Measurements from ENCODE around the gene SLC22A17.

SLC22A17 gene

GRCh38 chr14:23380976-23381375 lies 28.3 kb upstream of the SLC22A17 start:
- DNase-seq = no peak

GRCh38 chr14:23380197-23380914 lies 27.7 kb upstream of the SLC22A17 start:
- no peak for DNase-seq

- DNase-seq = peak; percentile 69
These were observed 26.9 kb upstream of the SLC22A17 start for GRCh38 chr14:23379366-23380196.

DNA sequence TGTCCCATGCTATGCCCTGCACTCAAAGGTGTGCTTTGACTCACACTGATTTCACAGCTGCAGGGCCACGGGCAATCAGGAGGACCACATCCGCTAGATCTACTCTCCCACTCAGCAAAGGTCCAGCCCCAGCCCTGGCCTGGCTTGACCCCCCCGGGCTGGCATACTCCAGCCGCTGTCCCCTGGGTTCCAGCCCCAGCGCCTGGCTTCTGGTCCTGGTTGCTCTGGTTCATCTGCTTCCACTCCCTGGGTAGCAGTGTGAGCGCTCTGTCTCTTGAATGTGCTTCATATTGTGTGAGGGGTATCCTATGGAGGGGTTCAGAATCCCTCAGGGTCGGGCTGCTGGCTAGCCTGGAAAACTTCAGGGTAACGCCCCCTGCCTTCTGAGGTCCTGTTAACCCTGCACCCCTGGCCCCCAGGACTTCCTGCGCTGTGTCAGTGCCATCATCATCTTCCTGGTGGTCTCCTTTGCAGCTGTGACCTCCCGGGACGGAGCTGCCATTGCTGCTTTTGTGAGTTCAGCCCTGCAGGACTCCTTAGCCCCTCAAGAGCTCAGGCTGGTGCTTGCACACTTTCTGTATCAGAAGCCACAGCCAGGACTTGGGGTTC lies 26.0 kb upstream of the SLC22A17 start:
- DNase-seq = no peak

- DNase-seq = no peak
These were observed 25.2 kb upstream of the SLC22A17 start for GRCh38 chr14:23377573-23378563.

GRCh38 chr14:23377198-23377550 lies 24.5 kb upstream of the SLC22A17 start:
- no peak for DNase-seq

GRCh38 chr14:23376482-23377197 lies 24.0 kb upstream of the SLC22A17 start, which contains the start of gene CMTM5:
CMTM5 (plus strand) TSS chr14:23377046; CDS start chr14:23377252, 206 bp downstream.
- no peak for DNase-seq

DNA sequence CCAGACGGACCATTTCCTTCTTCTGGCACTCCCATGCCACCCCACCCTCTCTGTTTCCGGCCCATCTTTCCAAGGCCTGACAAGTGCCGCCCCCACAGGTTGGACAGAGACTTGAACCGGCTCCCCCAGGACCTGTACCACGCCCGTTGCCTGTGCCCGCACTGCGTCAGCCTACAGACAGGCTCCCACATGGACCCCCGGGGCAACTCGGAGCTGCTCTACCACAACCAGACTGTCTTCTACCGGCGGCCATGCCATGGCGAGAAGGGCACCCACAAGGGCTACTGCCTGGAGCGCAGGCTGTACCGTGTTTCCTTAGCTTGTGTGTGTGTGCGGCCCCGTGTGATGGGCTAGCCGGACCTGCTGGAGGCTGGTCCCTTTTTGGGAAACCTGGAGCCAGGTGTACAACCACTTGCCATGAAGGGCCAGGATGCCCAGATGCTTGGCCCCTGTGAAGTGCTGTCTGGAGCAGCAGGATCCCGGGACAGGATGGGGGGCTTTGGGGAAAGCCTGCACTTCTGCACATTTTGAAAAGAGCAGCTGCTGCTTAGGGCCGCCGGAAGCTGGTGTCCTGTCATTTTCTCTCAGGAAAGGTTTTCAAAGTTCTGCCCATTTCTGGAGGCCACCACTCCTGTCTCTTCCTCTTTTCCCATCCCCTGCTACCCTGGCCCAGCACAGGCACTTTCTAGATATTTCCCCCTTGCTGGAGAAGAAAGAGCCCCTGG lies 23.0 kb upstream of the SLC22A17 start:
- no peak for DNase-seq

- no peak for DNase-seq
These were observed 20.4 kb upstream of the SLC22A17 start for GRCh38 chr14:23373041-23373440.

DNA sequence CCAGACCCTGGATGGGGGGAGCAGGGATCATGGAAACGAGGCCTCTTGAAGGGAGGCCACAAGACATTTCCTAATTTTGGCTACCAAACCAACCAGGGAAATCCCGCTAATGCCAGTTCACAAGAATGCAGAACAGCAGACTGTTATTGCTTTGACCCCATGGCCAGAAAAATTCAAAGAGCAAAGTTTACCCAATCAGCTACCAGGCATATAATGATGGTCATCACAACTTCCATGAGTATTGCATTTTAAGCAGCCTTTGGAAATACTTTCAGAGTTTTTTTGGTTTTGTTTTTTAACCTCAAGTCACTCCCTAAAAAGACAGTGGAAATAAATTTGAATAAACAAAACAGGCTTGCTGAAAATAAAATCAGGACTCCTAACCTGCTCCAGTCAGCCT lies 19.8 kb upstream of the SLC22A17 start, which contains the start of gene IL25:
TSS of gene IL25 (plus strand) at position 301 of the 400 bp plus-strand sequence.
- no peak for DNase-seq

DNA sequence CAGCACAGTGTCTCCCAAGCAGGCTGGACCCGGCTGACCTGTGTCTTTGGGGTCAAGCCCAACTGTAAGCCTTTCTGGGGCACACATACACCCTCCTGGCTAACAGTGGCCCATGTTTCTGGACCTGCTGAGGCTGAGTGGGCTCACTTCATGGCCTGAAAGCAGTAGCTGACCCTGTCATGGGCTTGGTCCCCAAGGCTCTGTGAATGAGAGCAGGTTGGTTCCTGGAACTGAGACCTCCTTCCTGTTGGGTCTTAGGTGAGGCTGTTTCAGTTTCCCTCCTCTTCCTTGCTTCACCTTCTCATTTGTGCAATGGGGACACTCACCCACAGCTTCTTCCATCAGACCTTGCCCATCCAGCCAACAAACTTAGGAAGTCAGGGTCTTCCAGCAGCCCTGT lies 19.2 kb upstream of the SLC22A17 start:
- DNase-seq = no peak

GRCh38 chr14:23370221-23370620 lies 17.5 kb upstream of the SLC22A17 start:
- no peak for DNase-seq

GRCh38 chr14:23366426-23366921 lies 13.8 kb upstream of the SLC22A17 start:
- no peak for DNase-seq

- no peak for DNase-seq
These were observed 13.2 kb upstream of the SLC22A17 start for GRCh38 chr14:23365732-23366425.

- DNase-seq = no peak
These were observed 12.5 kb upstream of the SLC22A17 start, which contains the start of gene EFS for GRCh38 chr14:23365036-23365731. EFS (minus strand) TSS chr14:23365172; CDS start chr14:23365025, 147 bp downstream.

GRCh38 chr14:23364164-23365035 lies 11.7 kb upstream of the SLC22A17 start:
- DNase-seq = no peak

GRCh38 chr14:23362200-23362599 lies 9.5 kb upstream of the SLC22A17 start:
- no peak for DNase-seq

- no peak for DNase-seq
These were observed 9.1 kb upstream of the SLC22A17 start for GRCh38 chr14:23361763-23362162.

Data from stimulated activated CD4-positive, alpha-beta T cell treated with anti-CD3 and anti-CD28 coated beads, Interleukin-4, amount 100 ng/mL, for 24 hours (primary cell).